B cell (primary cell): Measurements from ENCODE around the gene SAXO1. TPM values are rescaled to one million over a fixed set of nuclear protein-coding genes. Genes with fewer than 3 reads are reported as not detected.

ENCODE experiments used
- ATAC-seq: fragments of 200-7000 bp; cut with Tn5 transposase; one replicate; pipeline ENCODE4 v1.10.0; 2021; ENCODE audit warnings: low read depth, mild to moderate bottlenecking, moderate number of reproducible peaks, moderate library complexity
- CTCF ChIA-PET: fragments of 350-600 bp; sonication (Branson Sonifier 250); formaldehyde crosslinking; loops from one replicate; lab custom pipeline; 2021; ENCODE audit warnings: antibody characterized with exemption, inconsistent platforms; lab: Charles Lee
- POLR2A ChIA-PET: fragments of 350-600 bp; sonication (Branson Sonifier 250); formaldehyde crosslinking; loops from one replicate; lab custom pipeline; 2021; ENCODE audit warnings: antibody characterized with exemption; lab: Charles Lee
- DNase-seq: peaks from one replicate; pipeline ENCODE4 v3.0.0; 2013
- H2AFZ ChIP-seq: 2 replicates; pipeline ENCODE4 v1.6.1; 2012; ENCODE audit warnings: mild to moderate bottlenecking, low read depth, low read length; ENCODE audit not compliant: insufficient read depth, poor library complexity, severe bottlenecking
- H3K27ac ChIP-seq, 2 donors: 1 replicate in 1 of 2; 2 replicates in 1 of 2; pipeline ENCODE4 v1.5.1; 2012 to 2013; ENCODE audit warnings: low read length in 2 of 2, mild to moderate bottlenecking in 2 of 2, moderate library complexity in 1 of 2
- H3K27me3 ChIP-seq, 4 experiments: fragments of 200-600 bp in 1 of 4; sonication (generic) in 1 of 4; replicated peaks in 1 of 4; 1 replicate in 2 of 4; 2 replicates in 2 of 4; pipeline versions ENCODE4 v1.6.1 to v1.7.0; 2013 to 2016; ENCODE audit warnings: low read length in 3 of 4, mild to moderate bottlenecking in 2 of 4, mixed read lengths in 1 of 4, moderate library complexity in 1 of 4; ENCODE audit not compliant: insufficient read depth in 4 of 4, control insufficient read depth in 3 of 4; ENCODE audit errors: control extremely low read depth in 1 of 4
- H3K36me3 ChIP-seq, 2 experiments: replicated peaks in 1 of 2; 1 replicate in 1 of 2; 2 replicates in 1 of 2; pipeline versions ENCODE4 v1.6.1 to v1.7.1; 2013; ENCODE audit warnings: low read length in 1 of 2; ENCODE audit not compliant: insufficient read depth in 2 of 2, control insufficient read depth in 1 of 2; ENCODE audit errors: control extremely low read depth in 1 of 2, extremely low read depth in 1 of 2
- H3K4me1 ChIP-seq, 2 donors: fragments of 200-600 bp in 1 of 2; sonication (generic) in 1 of 2; 1 replicate in 1 of 2; 2 replicates in 1 of 2; pipeline versions ENCODE4 v1.5.1 to v1.6.1; 2013 to 2017; ENCODE audit warnings: low read length in 2 of 2; ENCODE audit not compliant: control insufficient read depth in 2 of 2, insufficient read depth in 2 of 2
- H3K4me2 ChIP-seq: replicated peaks from 2 replicates; pipeline ENCODE3; 2012; ENCODE audit warnings: mild to moderate bottlenecking, low read depth, low read length; ENCODE audit not compliant: poor library complexity, severe bottlenecking
- H3K4me3 ChIP-seq, 5 experiments: fragments of 200-600 bp in 1 of 5; sonication (generic) in 1 of 5; 1 replicate in 3 of 5; 2 replicates in 2 of 5; pipeline versions ENCODE4 v1.5.1 to v1.7.0; 2011 to 2016; ENCODE audit warnings: low read length in 4 of 5, mild to moderate bottlenecking in 4 of 5, low read depth in 2 of 5, control low read depth in 1 of 5, moderate library complexity in 1 of 5; ENCODE audit not compliant: insufficient read depth in 1 of 5; ENCODE audit errors: control extremely low read depth in 1 of 5, extremely low read depth in 1 of 5
- H3K79me2 ChIP-seq: fragments of 200-600 bp; sonication (generic); one replicate; pipeline ENCODE4 v1.6.0; 2016; ENCODE audit warnings: low read length; ENCODE audit not compliant: control insufficient read depth, insufficient read depth
- H3K9ac ChIP-seq: fragments of 200-600 bp; sonication (generic); 2 replicates; pipeline ENCODE4 v1.6.1; 2017; ENCODE audit warnings: mild to moderate bottlenecking, low read length, moderate library complexity
- H3K9me3 ChIP-seq, 3 donors: one replicate each; pipeline versions ENCODE4 v1.6.1 to v1.7.1; 2013; ENCODE audit warnings: low read length in 2 of 3; ENCODE audit not compliant: control insufficient read depth in 2 of 3, insufficient read depth in 1 of 3; ENCODE audit errors: control extremely low read depth in 1 of 3
- H4K20me1 ChIP-seq: 2 replicates; pipeline ENCODE4 v1.6.0; 2012; ENCODE audit warnings: mild to moderate bottlenecking, low read length; ENCODE audit not compliant: insufficient read depth, control insufficient read depth, poor library complexity, severe bottlenecking
- H3K27ac Mint-ChIP-seq: one replicate; pipeline ENCODE4 v1.8.0; 2021; ENCODE audit warnings: mixed read lengths
- H3K27me3 Mint-ChIP-seq: one replicate; pipeline ENCODE4 v1.8.0; 2021; ENCODE audit warnings: mixed read lengths
- H3K4me1 Mint-ChIP-seq: one replicate; pipeline ENCODE4 v1.8.0; 2021; ENCODE audit warnings: mixed read lengths
- H3K4me3 Mint-ChIP-seq: one replicate; pipeline ENCODE4 v1.8.0; 2021; ENCODE audit warnings: mixed read lengths
- H3K9me3 Mint-ChIP-seq: one replicate; pipeline ENCODE4 v1.8.0; 2022; ENCODE audit warnings: mixed read lengths; ENCODE audit not compliant: insufficient read depth
- EZH2 ChIP-seq: IDR thresholded peaks from 2 replicates; pipeline ENCODE4 v1.6.1; 2012; ENCODE audit warnings: borderline replicate concordance, low read depth, mild to moderate bottlenecking, moderate library complexity, low read length; ENCODE audit not compliant: insufficient read depth, poor library complexity, severe bottlenecking
- WGBS: methylation state at CpG from one replicate; pipeline ENCODE4 v1.1.5; 2013; ENCODE audit warnings: missing lambda C conversion rate; ENCODE audit not compliant: insufficient coverage; 5-methylcytosine and 5-hydroxymethylcytosine counted together
- intact Hi-C: fragments of 100-400 bp; cut with micrococcal nuclease; formaldehyde crosslinking; loops from one replicate; pipeline ENCODE4 v1.10.0; 2022
- polyA plus RNA-seq: library from polyadenylated mRNA; depleted of rRNA; stranded (reverse); fragments of >200 nt; gene quantifications from 2 replicates; pipeline ENCODE4 v1.2.3, GENCODE V29; 2012
- total RNA-seq, 2 donors: library from RNA; stranded (reverse); fragments of 120-200 nt in 1 of 2; gene quantifications; 1 replicate in 1 of 2; 2 replicates in 1 of 2; pipeline versions ENCODE4 v1.2.3 to v1.2.4, GENCODE V29; 2013 to 2022
- TF ChIP-seq, protein P1 (sequence below): fragments of 200-600 bp; IDR thresholded peaks from one replicate; pipeline ENCODE4 v1.8.0; 2022; ENCODE audit warnings: antibody characterized with exemption, mild to moderate bottlenecking

Gene SAXO1
- total and polyA plus RNA-seq, 2 donors (not counting 1 experiment from before 2014, with no cell fraction given): 0.01 TPM; not detected in 1

DNA sequence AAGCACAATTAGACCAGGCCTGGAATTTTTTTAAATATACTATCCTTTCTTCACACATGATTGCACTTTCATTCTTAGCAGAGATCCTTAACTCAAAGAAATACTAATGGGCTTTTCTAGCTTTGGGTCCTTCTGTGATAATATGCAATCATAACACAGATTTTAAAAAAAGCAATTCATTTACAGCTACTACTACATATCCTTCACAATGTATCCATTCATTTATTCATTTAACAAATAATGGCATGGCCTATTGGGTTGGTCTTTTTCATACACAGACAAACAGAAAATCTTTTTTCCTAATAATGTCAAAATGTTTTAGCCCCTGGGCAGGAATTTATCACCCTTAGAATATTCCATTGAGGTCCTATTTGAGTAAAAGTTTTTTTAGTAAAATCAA lies 47.0 kb downstream of the SAXO1 start:
- TF ChIP-seq, protein P1, sequence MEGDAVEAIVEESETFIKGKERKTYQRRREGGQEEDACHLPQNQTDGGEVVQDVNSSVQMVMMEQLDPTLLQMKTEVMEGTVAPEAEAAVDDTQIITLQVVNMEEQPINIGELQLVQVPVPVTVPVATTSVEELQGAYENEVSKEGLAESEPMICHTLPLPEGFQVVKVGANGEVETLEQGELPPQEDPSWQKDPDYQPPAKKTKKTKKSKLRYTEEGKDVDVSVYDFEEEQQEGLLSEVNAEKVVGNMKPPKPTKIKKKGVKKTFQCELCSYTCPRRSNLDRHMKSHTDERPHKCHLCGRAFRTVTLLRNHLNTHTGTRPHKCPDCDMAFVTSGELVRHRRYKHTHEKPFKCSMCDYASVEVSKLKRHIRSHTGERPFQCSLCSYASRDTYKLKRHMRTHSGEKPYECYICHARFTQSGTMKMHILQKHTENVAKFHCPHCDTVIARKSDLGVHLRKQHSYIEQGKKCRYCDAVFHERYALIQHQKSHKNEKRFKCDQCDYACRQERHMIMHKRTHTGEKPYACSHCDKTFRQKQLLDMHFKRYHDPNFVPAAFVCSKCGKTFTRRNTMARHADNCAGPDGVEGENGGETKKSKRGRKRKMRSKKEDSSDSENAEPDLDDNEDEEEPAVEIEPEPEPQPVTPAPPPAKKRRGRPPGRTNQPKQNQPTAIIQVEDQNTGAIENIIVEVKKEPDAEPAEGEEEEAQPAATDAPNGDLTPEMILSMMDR: no peak
- no peak for TF ChIP-seq EZH2
- Mint-ChIP-seq H3K9me3 (no peaks in the 10 kb centered on the region), H3K4me3 (no peak overlapping the region), H3K27me3 (peaks cover 4% of the 10 kb centered on the region), H3K4me1 (no peaks in the 10 kb centered on the region), H3K27ac (no peak overlapping the region)
- ATAC-seq: no peak
- no peak for DNase-seq
- no peak overlapping the region for H3K9ac ChIP-seq
- no peaks in the 10 kb centered on the region for H3K36me3 ChIP-seq
- no peaks in the 10 kb centered on the region for H3K79me2 ChIP-seq
- H3K27ac ChIP-seq: no peak overlapping the region
- H4K20me1 ChIP-seq: no peaks in the 10 kb centered on the region
- CTCF ChIA-PET: no interaction called here
- H3K27me3 ChIP-seq: no peaks in the 10 kb centered on the region
- H3K4me1 ChIP-seq: no peaks in the 10 kb centered on the region
- H2AFZ ChIP-seq: no peak overlapping the region
- H3K4me3 ChIP-seq: no peak overlapping the region
- no peaks in the 10 kb centered on the region for H3K9me3 ChIP-seq
- intact Hi-C loops: no loop called here
- POLR2A ChIA-PET: no interaction called here
- H3K4me2 ChIP-seq: no peak overlapping the region

DNA sequence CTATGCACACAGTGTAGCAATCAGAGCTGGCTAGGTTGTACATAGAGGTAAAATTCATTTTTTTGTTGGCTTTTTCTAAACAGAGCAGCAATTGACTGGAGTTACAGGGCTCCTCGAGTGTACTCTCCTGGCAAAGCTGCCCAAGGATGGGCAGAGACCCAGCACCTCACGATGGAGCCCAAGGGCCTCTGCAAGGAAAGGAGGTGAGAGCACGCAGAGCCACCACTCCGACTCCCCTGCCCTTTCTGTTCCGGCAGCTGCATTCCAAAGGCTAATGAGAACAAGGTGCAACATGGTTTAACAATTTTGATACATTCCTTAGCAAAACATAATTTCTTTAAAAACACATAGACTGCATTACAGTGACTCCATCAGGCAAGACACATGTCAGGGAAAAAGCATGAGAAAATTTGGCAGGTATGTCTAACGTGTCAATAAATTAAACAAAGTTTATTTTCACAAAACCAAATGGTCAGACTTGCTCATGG lies 47.5 kb downstream of the SAXO1 start:
- no peak overlapping the region for H2AFZ ChIP-seq
- H3K9ac ChIP-seq: no peak overlapping the region
- no peak overlapping the region for H3K4me3 ChIP-seq
- no peaks in the 10 kb centered on the region for H3K79me2 ChIP-seq
- Mint-ChIP-seq H3K27me3 (peaks cover 4% of the 10 kb centered on the region), H3K27ac (no peak overlapping the region), H3K4me1 (no peaks in the 10 kb centered on the region), H3K9me3 (no peaks in the 10 kb centered on the region), H3K4me3 (no peak overlapping the region)
- no peak overlapping the region for H3K27ac ChIP-seq
- ATAC-seq: no peak
- H3K4me2 ChIP-seq: no peak overlapping the region
- 88% methylated on average over 5 of the region's 6 CpGs for WGBS
- H3K4me1 ChIP-seq: no peaks in the 10 kb centered on the region
- H3K9me3 ChIP-seq: no peaks in the 10 kb centered on the region
- TF ChIP-seq, protein P1: no peak
- H3K27me3 ChIP-seq: no peaks in the 10 kb centered on the region
- no peaks in the 10 kb centered on the region for H4K20me1 ChIP-seq
- DNase-seq: no peak
- no peaks in the 10 kb centered on the region for H3K36me3 ChIP-seq
- ChIA-PET POLR2A (no interaction called here), CTCF (no interaction called here)
- intact Hi-C loops: no loop called here
